ENCODE data around the gene TEX10. TPM values are rescaled to one million over a fixed set of nuclear protein-coding genes. Genes with fewer than 3 reads are reported as not detected.

The TEX10 gene
- total RNA-seq, 2 experiments from 2014 or later: 9.3 to 10.1 TPM

DNA sequence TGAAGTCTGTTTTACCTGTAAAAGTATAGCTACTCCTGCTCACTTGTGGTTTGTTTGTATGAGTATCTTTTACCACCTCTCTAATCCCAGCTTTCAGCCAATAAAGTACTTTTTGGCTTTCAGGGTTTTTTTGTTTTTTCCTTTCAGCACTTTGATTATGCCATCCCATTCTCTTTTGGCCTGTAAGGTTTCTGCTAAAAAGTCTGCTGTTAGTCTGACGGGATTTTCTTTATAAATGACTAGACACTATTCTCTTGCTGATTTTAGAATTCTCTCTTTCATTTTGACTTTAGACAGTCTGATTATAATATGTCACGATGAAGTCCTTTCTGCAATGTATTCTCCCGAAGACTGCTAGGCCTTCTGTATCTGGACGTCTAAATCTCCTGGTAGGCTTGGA is 37.2 kb downstream of the TEX10 start:
- Mint-ChIP-seq H3K36me3 (ENCODE audit: low read depth) (peaks cover 84% of the 10 kb centered on the region), H3K4me1 (ENCODE audit: low read depth) (peaks cover 42% of the 10 kb centered on the region), H3K4me3 (no peak overlapping the region), H3K9me3 (no peaks in the 10 kb centered on the region), H3K27me3 (no peaks in the 10 kb centered on the region), H3K27ac (no peak overlapping the region)
- Histone ChIP-seq H3K4me1 (ENCODE audit: insufficient read depth, low read length) (no peaks in the 10 kb centered on the region), H3K27ac (ENCODE audit: low read depth in 1 of 2, low read length in 2 of 2) (no peak overlapping the region), H3K27me3 (ENCODE audit: control insufficient read depth in 1 of 2, insufficient read depth in 2 of 2, low read length in 2 of 2) (no peaks in the 10 kb centered on the region), H3K4me3 (ENCODE audit: low read length) (no peak overlapping the region), H3K9me3 (ENCODE audit: control insufficient read depth in 1 of 2, insufficient read depth in 1 of 2, low read length in 2 of 2) (no peaks in the 10 kb centered on the region), H3K36me3 (ENCODE audit: insufficient read depth, low read length) (peaks cover 29% of the 10 kb centered on the region)
- no peak for TF ChIP-seq CTCF (IDR thresholded peaks at IDR 0.05)
- DNase-seq: no peak
- ATAC-seq (ENCODE audit: poor library complexity): no peak
- ChIA-PET POLR2A (no interaction called here), CTCF (no interaction called here)
- intact Hi-C loops (cut with DNase I, micrococcal nuclease): no loop called here

DNA sequence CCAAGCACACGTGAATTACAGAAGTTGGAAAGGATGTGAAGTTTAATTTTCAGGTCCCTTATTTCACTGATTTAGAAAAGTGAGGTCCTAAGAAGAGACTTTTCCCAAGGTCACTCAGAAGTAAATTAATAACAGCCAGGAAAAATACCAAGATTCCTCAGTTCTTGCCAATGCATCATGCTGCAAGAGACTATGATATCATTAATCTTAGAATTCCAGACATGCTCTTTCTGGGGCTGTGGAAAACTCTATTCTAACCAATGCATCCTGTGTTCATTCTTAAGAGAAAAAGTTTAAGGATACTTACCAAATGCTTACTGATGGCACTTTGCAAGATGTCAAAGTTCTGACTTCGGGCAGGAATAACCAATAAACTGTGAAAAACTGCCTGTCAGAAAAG is 42.8 kb downstream of the TEX10 start:
- peaks cover 34% of the 10 kb centered on the region for H3K4me1 Mint-ChIP-seq (ENCODE audit: low read depth)
- DNase-seq: no peak
- no peaks in the 10 kb centered on the region for H3K9me3 Mint-ChIP-seq

DNA sequence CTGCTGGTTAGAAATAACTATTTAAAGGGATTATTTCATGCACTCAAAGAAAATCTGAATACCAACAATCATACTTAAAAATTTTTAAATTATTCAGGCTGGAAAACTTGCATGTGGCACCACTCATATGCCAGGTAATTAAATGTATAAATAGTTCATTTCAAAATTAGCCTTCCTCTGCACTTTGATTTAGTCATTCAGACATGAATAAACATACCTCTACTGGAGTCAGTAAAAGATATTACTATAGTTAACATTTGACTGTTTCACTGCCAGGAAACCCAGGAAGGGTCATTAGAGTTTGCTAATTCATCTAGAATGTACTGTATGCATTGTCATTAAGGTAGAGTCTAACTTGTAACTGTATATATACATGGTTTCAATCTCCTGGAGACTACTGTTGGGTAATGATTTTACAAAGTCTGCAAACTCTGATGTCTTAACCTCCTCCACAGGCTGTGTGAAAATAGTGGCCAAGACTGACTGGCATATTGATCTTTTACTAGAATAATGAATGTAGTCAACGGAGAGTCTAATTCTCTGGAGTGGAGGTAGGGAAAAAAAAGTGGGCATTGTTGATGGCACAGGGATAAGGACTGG is 43.7 kb downstream of the TEX10 start:
- Mint-ChIP-seq H3K9me3 (no peaks in the 10 kb centered on the region), H3K4me1 (ENCODE audit: low read depth) (peaks cover 36% of the 10 kb centered on the region), H3K27ac (peak overlapping the region; percentile 61), H3K4me3 (no peak overlapping the region), H3K27me3 (no peaks in the 10 kb centered on the region), H3K36me3 (ENCODE audit: low read depth) (peaks cover 89% of the 10 kb centered on the region)
- POLR2A ChIA-PET: no interaction called here
- no peak for ATAC-seq (ENCODE audit: poor library complexity)
- no peak for DNase-seq
- intact Hi-C loops (cut with DNase I, micrococcal nuclease): no loop called here
- CTCF ChIA-PET: no interaction called here
- Histone ChIP-seq H3K27ac (ENCODE audit: low read depth in 1 of 2, low read length in 2 of 2) (no peak overlapping the region), H3K4me1 (ENCODE audit: insufficient read depth, low read length) (no peaks in the 10 kb centered on the region), H3K27me3 (ENCODE audit: control insufficient read depth in 1 of 2, insufficient read depth in 2 of 2, low read length in 2 of 2) (no peaks in the 10 kb centered on the region), H3K9me3 (ENCODE audit: control insufficient read depth in 1 of 2, insufficient read depth in 1 of 2, low read length in 2 of 2) (no peaks in the 10 kb centered on the region), H3K4me3 (ENCODE audit: low read length) (no peak overlapping the region), H3K36me3 (ENCODE audit: insufficient read depth, low read length) (peaks cover 25% of the 10 kb centered on the region)
- TF ChIP-seq CTCF (IDR thresholded peaks at IDR 0.05): no peak

More for the DNA sequence above, 42.8 kb downstream of the TEX10 start:
- peaks cover 89% of the 10 kb centered on the region for H3K36me3 Mint-ChIP-seq (ENCODE audit: low read depth)
- H3K9me3 ChIP-seq (ENCODE audit: control insufficient read depth in 1 of 2, insufficient read depth in 1 of 2, low read length in 2 of 2): no peaks in the 10 kb centered on the region
- no peaks in the 10 kb centered on the region for H3K27me3 Mint-ChIP-seq
- intact Hi-C loops (cut with DNase I, micrococcal nuclease): no loop called here
- H3K36me3 ChIP-seq (ENCODE audit: insufficient read depth, low read length): peaks cover 23% of the 10 kb centered on the region
- H3K4me3 ChIP-seq (ENCODE audit: low read length): no peak overlapping the region
- ChIA-PET POLR2A (no interaction called here), CTCF (no interaction called here)
- TF ChIP-seq CTCF (IDR thresholded peaks at IDR 0.05): no peak
- no peak for ATAC-seq (ENCODE audit: poor library complexity)
- no peaks in the 10 kb centered on the region for H3K4me1 ChIP-seq (ENCODE audit: insufficient read depth, low read length)
- H3K4me3 Mint-ChIP-seq: no peak overlapping the region
- H3K27ac ChIP-seq (ENCODE audit: low read depth in 1 of 2, low read length in 2 of 2): no peak overlapping the region
- H3K27ac Mint-ChIP-seq: peak overlapping the region; percentile 61
- H3K27me3 ChIP-seq (ENCODE audit: control insufficient read depth in 1 of 2, insufficient read depth in 2 of 2, low read length in 2 of 2): no peaks in the 10 kb centered on the region

Measured in CD4-positive, alpha-beta T cell (primary cell).